GM12872 (cell line): ENCODE data around the gene DSE.

Experiments used
- CTCF ChIP-seq: IDR thresholded peaks from 3 replicates; pipeline ENCODE4 v1.5.1; 2011; ENCODE audit warnings: low read depth, mild to moderate bottlenecking, low read length, moderate library complexity; ENCODE audit not compliant: insufficient read depth

DSE gene

GRCh38 chr6:116374586-116374985, 3.8 kb downstream of the DSE start:
- TF ChIP-seq CTCF, result no peak

- no peak for TF ChIP-seq CTCF
These were observed 4.5 kb downstream of the DSE start for GRCh38 chr6:116375262-116375661.

- TF ChIP-seq CTCF, result no peak
These were observed 5.4 kb downstream of the DSE start for GRCh38 chr6:116376149-116376548.

GRCh38 chr6:116379764-116380163, 9.0 kb downstream of the DSE start:
- TF ChIP-seq CTCF, result no peak

- no peak for TF ChIP-seq CTCF
These were observed 9.6 kb downstream of the DSE start for GRCh38 chr6:116380346-116380745.

- no peak for TF ChIP-seq CTCF
These were observed 10.3 kb downstream of the DSE start for GRCh38 chr6:116381000-116381399.

GRCh38 chr6:116382587-116382986, 11.8 kb downstream of the DSE start:
- TF ChIP-seq CTCF, result no peak
